IMR-90 (cell line): Measurements from ENCODE around the gene UPF1. TPM values are rescaled to one million over a fixed set of nuclear protein-coding genes. Genes with fewer than 3 reads are reported as not detected.

Source experiments
- ATAC-seq: fragments of 200-7000 bp; cut with Tn5 transposase; 2 replicates; pipeline ENCODE4 v1.9.1; 2020; ENCODE audit warnings: low read depth, mild to moderate bottlenecking, moderate library complexity
- BruUV-seq: library from RNA; stranded (reverse); fragments of 400-500 nt; replicated peaks from 2 replicates; lab custom pipeline; 2021; lab: Mats Ljungman, UMichigan
- CTCF ChIA-PET: fragments of 300-600 bp; formaldehyde crosslinking; extraction: SDS; loops from one replicate; lab custom pipeline; 2021; ENCODE audit warnings: antibody characterized with exemption; lab: Yijun Ruan, JAX
- POLR2A ChIA-PET: fragments of 300-600 bp; sonication (Branson Sonifier 250); formaldehyde crosslinking; loops from one replicate; lab custom pipeline; 2022; ENCODE audit warnings: antibody characterized with exemption; ENCODE audit not compliant: unreplicated experiment; lab: Charles Lee
- DNase-seq: peaks from one replicate; pipeline ENCODE4 v3.0.0; 2013
- H2AFZ ChIP-seq: replicated peaks from 2 replicates; pipeline ENCODE3; 2013; ENCODE audit warnings: low read length, mild to moderate bottlenecking; ENCODE audit not compliant: poor library complexity
- H2AK5ac ChIP-seq: 2 replicates; pipeline ENCODE4 v1.6.1; 2013; ENCODE audit warnings: low read depth, low read length, inconsistent platforms
- H2AK9ac ChIP-seq: replicated peaks from 2 replicates; pipeline ENCODE3; 2013; ENCODE audit warnings: mild to moderate bottlenecking, low read depth, low read length, moderate library complexity; ENCODE audit not compliant: poor library complexity
- H2BK120ac ChIP-seq: 2 replicates; pipeline ENCODE4 v1.6.1; 2013; ENCODE audit warnings: low read depth, low read length, inconsistent platforms
- H2BK15ac ChIP-seq: 3 replicates; pipeline ENCODE4 v1.6.1; 2013; ENCODE audit warnings: low read depth, low read length, inconsistent platforms
- H2BK20ac ChIP-seq: 2 replicates; pipeline ENCODE4 v1.6.1; 2013; ENCODE audit warnings: low read depth, mild to moderate bottlenecking, inconsistent platforms, low read length, moderate library complexity
- H2BK5ac ChIP-seq: 2 replicates; pipeline ENCODE4 v1.6.1; 2013; ENCODE audit warnings: mild to moderate bottlenecking, low read depth, low read length, inconsistent platforms; ENCODE audit not compliant: poor library complexity, severe bottlenecking
- H3K14ac ChIP-seq: replicated peaks from 2 replicates; pipeline ENCODE4 v1.6.1; 2013; ENCODE audit warnings: low read depth, low read length, inconsistent platforms
- H3K18ac ChIP-seq: 2 replicates; pipeline ENCODE4 v1.6.1; 2013; ENCODE audit warnings: low read depth, low read length, control low read depth
- H3K23ac ChIP-seq: 2 replicates; pipeline ENCODE4 v1.6.1; 2013; ENCODE audit warnings: low read depth, low read length, inconsistent platforms
- H3K27ac ChIP-seq: 2 replicates; pipeline ENCODE4 v1.5.1; 2013; ENCODE audit warnings: mild to moderate bottlenecking, control low read depth, low read length; ENCODE audit not compliant: insufficient read depth
- H3K27me3 ChIP-seq: 2 replicates; pipeline ENCODE4 v1.6.1; 2013; ENCODE audit warnings: low read length; ENCODE audit not compliant: control insufficient read depth, insufficient read depth
- H3K36me3 ChIP-seq: 2 replicates; pipeline ENCODE4 v1.6.1; 2013; ENCODE audit warnings: low read length, mixed read lengths; ENCODE audit not compliant: control insufficient read depth, insufficient read depth
- H3K4ac ChIP-seq: 2 replicates; pipeline ENCODE4 v1.6.1; 2013; ENCODE audit warnings: low read depth, low read length, inconsistent platforms
- H3K4me1 ChIP-seq: 2 replicates; pipeline ENCODE4 v1.6.1; 2013; ENCODE audit warnings: low read length, mixed read lengths; ENCODE audit not compliant: control insufficient read depth, insufficient read depth
- H3K4me2 ChIP-seq: 2 replicates; pipeline ENCODE4 v1.6.1; 2013; ENCODE audit warnings: low read depth, mild to moderate bottlenecking, control low read depth, low read length, moderate library complexity
- H3K4me3 ChIP-seq: 2 replicates; pipeline ENCODE4 v1.5.1; 2013; ENCODE audit warnings: low read depth, mild to moderate bottlenecking, control low read depth, low read length, moderate library complexity; ENCODE audit not compliant: insufficient read depth
- H3K56ac ChIP-seq: 2 replicates; pipeline ENCODE4 v1.6.1; 2013; ENCODE audit warnings: low read length, inconsistent platforms; ENCODE audit not compliant: insufficient read depth; ENCODE audit errors: extremely low read depth
- H3K79me1 ChIP-seq, 2 experiments: 2 replicates each; pipeline ENCODE4 v1.6.1; 2013; ENCODE audit warnings: low read length in 2 of 2, inconsistent platforms in 1 of 2, low read depth in 1 of 2
- H3K9ac ChIP-seq: 2 replicates; pipeline ENCODE4 v1.6.1; 2013; ENCODE audit warnings: low read depth, low read length, control low read depth
- H3K9me1 ChIP-seq: 2 replicates; pipeline ENCODE4 v1.6.1; 2013; ENCODE audit warnings: low read length, inconsistent platforms; ENCODE audit not compliant: insufficient read depth
- H3K9me3 ChIP-seq: 2 replicates; pipeline ENCODE4 v1.6.1; 2013; ENCODE audit warnings: low read length; ENCODE audit not compliant: control insufficient read depth, insufficient read depth
- H4K20me1 ChIP-seq: 2 replicates; pipeline ENCODE4 v1.6.1; 2013; ENCODE audit warnings: low read length, inconsistent platforms; ENCODE audit not compliant: insufficient read depth
- H4K5ac ChIP-seq: 2 replicates; pipeline ENCODE4 v1.6.1; 2013; ENCODE audit warnings: mild to moderate bottlenecking, low read depth, low read length, control low read depth
- H4K8ac ChIP-seq, 2 experiments: 2 replicates each; pipeline ENCODE4 v1.6.1; 2013; ENCODE audit warnings: low read depth in 2 of 2, low read length in 2 of 2, control low read depth in 1 of 2, inconsistent platforms in 1 of 2
- H4K91ac ChIP-seq: 2 replicates; pipeline ENCODE4 v1.6.1; 2013; ENCODE audit warnings: low read depth, low read length, inconsistent platforms; ENCODE audit not compliant: insufficient read depth
- BHLHE40 ChIP-seq: fragments of 150-350 bp; IDR thresholded peaks from 2 replicates; pipeline ENCODE4 v1.6.1; 2016; ENCODE audit warnings: mild to moderate bottlenecking, low read depth, low read length
- CEBPB ChIP-seq: IDR thresholded peaks from 2 replicates; pipeline ENCODE4 v1.6.1; 2012; ENCODE audit warnings: low read depth, low read length, improper control_type of control experiment
- CHD1 ChIP-seq: IDR thresholded peaks from 2 replicates; pipeline ENCODE4 v1.6.1; 2012; ENCODE audit warnings: low read depth, low read length, improper control_type of control experiment
- ELK1 ChIP-seq: fragments of 150-350 bp; IDR thresholded peaks from 2 replicates; pipeline ENCODE4 v1.6.1; 2016; ENCODE audit warnings: low read depth, mild to moderate bottlenecking, low read length, moderate library complexity, borderline replicate concordance
- FOS ChIP-seq: fragments of 150-350 bp; IDR thresholded peaks from 2 replicates; pipeline ENCODE4 v1.6.1; 2016; ENCODE audit warnings: low read depth, low read length
- MAZ ChIP-seq: IDR thresholded peaks from 2 replicates; pipeline ENCODE4 v1.6.1; 2012; ENCODE audit warnings: low read depth, mild to moderate bottlenecking, low read length, improper control_type of control experiment, moderate library complexity, borderline replicate concordance
- MXI1 ChIP-seq: IDR thresholded peaks from 2 replicates; pipeline ENCODE4 v1.6.1; 2012; ENCODE audit warnings: low read depth, mild to moderate bottlenecking, low read length, moderate library complexity, borderline replicate concordance
- NFE2L2 ChIP-seq: fragments of 150-350 bp; IDR thresholded peaks from 2 replicates; pipeline ENCODE4 v1.6.1; 2016; ENCODE audit warnings: low read depth, mild to moderate bottlenecking, low read length
- POLR2A ChIP-seq: IDR thresholded peaks from 2 replicates; pipeline ENCODE4 v1.6.1; 2012; ENCODE audit warnings: mild to moderate bottlenecking, low read depth, low read length
- RAD21 ChIP-seq: IDR thresholded peaks from 2 replicates; pipeline ENCODE4 v1.6.1; 2012; ENCODE audit warnings: low read length, improper control_type of control experiment
- RCOR1 ChIP-seq: IDR thresholded peaks from 2 replicates; pipeline ENCODE4 v1.6.1; 2012; ENCODE audit warnings: mild to moderate bottlenecking, low read length, improper control_type of control experiment; ENCODE audit not compliant: insufficient replicate concordance
- RFX5 ChIP-seq: IDR thresholded peaks from 2 replicates; pipeline ENCODE4 v1.8.0; 2012; ENCODE audit warnings: low read depth, mild to moderate bottlenecking, low read length, moderate library complexity
- SMC3 ChIP-seq: fragments of 150-350 bp; IDR thresholded peaks from 2 replicates; pipeline ENCODE4 v1.6.1; 2016; ENCODE audit warnings: low read depth, mild to moderate bottlenecking, antibody characterized with exemption, low read length, moderate library complexity
- USF2 ChIP-seq: fragments of 150-350 bp; IDR thresholded peaks from 2 replicates; pipeline ENCODE4 v1.6.1; 2017; ENCODE audit warnings: mild to moderate bottlenecking, antibody characterized with exemption, low read length, low read depth
- WGBS, 2 experiments: methylation state at CpG; one replicate each; pipeline versions ENCODE4 v1.1.5 to v1.1.7; 2013; ENCODE audit warnings: missing lambda C conversion rate in 2 of 2; ENCODE audit not compliant: insufficient read length in 1 of 2; ENCODE audit errors: extremely low coverage in 2 of 2; 5-methylcytosine and 5-hydroxymethylcytosine counted together
- dilution Hi-C: fragments of 300-500 bp; cut with HindIII; formaldehyde crosslinking; loops from one replicate; pipeline ENCODE4 v1.14.3; 2018; ENCODE audit warnings: low sequenced_read_pairs; ENCODE audit not compliant: unreplicated experiment
- in situ Hi-C: fragments of 300-500 bp; cut with MboI; formaldehyde crosslinking; loops from 3 replicates; pipeline ENCODE4 v1.14.3; 2019; ENCODE audit warnings: low sequenced_read_pairs, inconsistent platforms, mixed read lengths
- intact Hi-C: fragments of 100-400 bp; cut with micrococcal nuclease; formaldehyde crosslinking; loops from 2 replicates; pipeline ENCODE4 v1.10.0; 2022
- polyA plus RNA-seq, 3 experiments: library from polyadenylated mRNA; depleted of rRNA; stranded (reverse); fragments of >200 nt; gene quantifications; 2 replicates each; pipeline ENCODE4 v1.2.3, GENCODE V29; 2012; ENCODE audit warnings: low replicate concordance in 1 of 3
- total RNA-seq: library from RNA; depleted of rRNA; stranded (reverse); fragments of >200 nt; gene quantifications from 2 replicates; pipeline ENCODE4 v1.2.3, GENCODE V29; 2012
- TF ChIP-seq, protein P1 (sequence below): conservative IDR thresholded peaks from 2 replicates; pipeline ENCODE4 v1.5.1; 2012; ENCODE audit warnings: mild to moderate bottlenecking, low read depth, low read length, improper control_type of control experiment

The UPF1 gene
- total and polyA plus RNA-seq, 2 of the 4 experiments (the other 2 are of a cell fraction), result 31.2 to 50.3 TPM

- peaks cover 6 to 11% of the 10 kb centered on the region in 2 experiments; a peak in 2 of 4 replicates for H3K79me1 ChIP-seq
- BruUV-seq, result no TSS peak
- H3K4me1 ChIP-seq, result no peaks in the 10 kb centered on the region
- H2BK5ac ChIP-seq, result no peak overlapping the region
- no peak overlapping the region for H3K14ac ChIP-seq
- H3K4me3 ChIP-seq, result no peak overlapping the region
- POLR2A ChIA-PET, result no interaction called here
- H4K20me1 ChIP-seq, result peaks cover 4% of the 10 kb centered on the region
- CTCF ChIA-PET, result interaction anchor here (1.3 kb wide), 1 partner anchor 11 kb away, joined by 3 read pairs; no protein-coding TSS in a partner anchor
- 100% methylated on average over 3 of the region's 27 CpGs; no CpG with 5 or more reads in 1 of the 2 experiments for WGBS, 2 experiments
- no peak overlapping the region for H3K4ac ChIP-seq
- H2AK9ac ChIP-seq, result no peak overlapping the region
- no peak overlapping the region for H3K9ac ChIP-seq
- H4K8ac ChIP-seq, result no peak overlapping the region
- no peak for ATAC-seq
- DNase-seq, result no peak
- H3K27me3 ChIP-seq, result no peaks in the 10 kb centered on the region
- in situ Hi-C loops (no loop called here), intact Hi-C loops (no loop called here), dilution Hi-C loops (no loop called here)
- H2BK15ac ChIP-seq, result no peak overlapping the region
- H3K4me2 ChIP-seq, result no peak overlapping the region
- H3K9me1 ChIP-seq, result no peaks in the 10 kb centered on the region
- no peak overlapping the region for H3K23ac ChIP-seq
- no peak overlapping the region for H2BK20ac ChIP-seq
- no peak overlapping the region for H2AFZ ChIP-seq
- H3K36me3 ChIP-seq, result peaks cover 68% of the 10 kb centered on the region
- H3K56ac ChIP-seq, result no peak overlapping the region
- H3K27ac ChIP-seq, result no peak overlapping the region
- H3K9me3 ChIP-seq, result no peaks in the 10 kb centered on the region
- H4K5ac ChIP-seq, result no peak overlapping the region
- no peak overlapping the region for H4K91ac ChIP-seq
- no peak overlapping the region for H2AK5ac ChIP-seq
- H2BK120ac ChIP-seq, result no peak overlapping the region
- H3K18ac ChIP-seq, result no peak overlapping the region
- TF ChIP-seq SMC3, result no peak
- TF ChIP-seq NFE2L2, result no peak
- no peak for TF ChIP-seq MXI1
- no peak for TF ChIP-seq POLR2A
- TF ChIP-seq, protein P1, sequence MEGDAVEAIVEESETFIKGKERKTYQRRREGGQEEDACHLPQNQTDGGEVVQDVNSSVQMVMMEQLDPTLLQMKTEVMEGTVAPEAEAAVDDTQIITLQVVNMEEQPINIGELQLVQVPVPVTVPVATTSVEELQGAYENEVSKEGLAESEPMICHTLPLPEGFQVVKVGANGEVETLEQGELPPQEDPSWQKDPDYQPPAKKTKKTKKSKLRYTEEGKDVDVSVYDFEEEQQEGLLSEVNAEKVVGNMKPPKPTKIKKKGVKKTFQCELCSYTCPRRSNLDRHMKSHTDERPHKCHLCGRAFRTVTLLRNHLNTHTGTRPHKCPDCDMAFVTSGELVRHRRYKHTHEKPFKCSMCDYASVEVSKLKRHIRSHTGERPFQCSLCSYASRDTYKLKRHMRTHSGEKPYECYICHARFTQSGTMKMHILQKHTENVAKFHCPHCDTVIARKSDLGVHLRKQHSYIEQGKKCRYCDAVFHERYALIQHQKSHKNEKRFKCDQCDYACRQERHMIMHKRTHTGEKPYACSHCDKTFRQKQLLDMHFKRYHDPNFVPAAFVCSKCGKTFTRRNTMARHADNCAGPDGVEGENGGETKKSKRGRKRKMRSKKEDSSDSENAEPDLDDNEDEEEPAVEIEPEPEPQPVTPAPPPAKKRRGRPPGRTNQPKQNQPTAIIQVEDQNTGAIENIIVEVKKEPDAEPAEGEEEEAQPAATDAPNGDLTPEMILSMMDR, result no peak
- no peak for TF ChIP-seq RAD21
- no peak for TF ChIP-seq CHD1
- no peak for TF ChIP-seq ELK1
- no peak for TF ChIP-seq BHLHE40
- no peak for TF ChIP-seq CEBPB
- TF ChIP-seq MAZ, result no peak
- no peak for TF ChIP-seq USF2
- no peak for TF ChIP-seq RFX5
- TF ChIP-seq FOS, result no peak
- no peak for TF ChIP-seq RCOR1
These were observed 33.6 kb downstream of the UPF1 start for GRCh38 chr19:18865106-18865972.
